ENCODE measurements around the gene PTTG1IP2.

PTTG1IP2 gene

DNA sequence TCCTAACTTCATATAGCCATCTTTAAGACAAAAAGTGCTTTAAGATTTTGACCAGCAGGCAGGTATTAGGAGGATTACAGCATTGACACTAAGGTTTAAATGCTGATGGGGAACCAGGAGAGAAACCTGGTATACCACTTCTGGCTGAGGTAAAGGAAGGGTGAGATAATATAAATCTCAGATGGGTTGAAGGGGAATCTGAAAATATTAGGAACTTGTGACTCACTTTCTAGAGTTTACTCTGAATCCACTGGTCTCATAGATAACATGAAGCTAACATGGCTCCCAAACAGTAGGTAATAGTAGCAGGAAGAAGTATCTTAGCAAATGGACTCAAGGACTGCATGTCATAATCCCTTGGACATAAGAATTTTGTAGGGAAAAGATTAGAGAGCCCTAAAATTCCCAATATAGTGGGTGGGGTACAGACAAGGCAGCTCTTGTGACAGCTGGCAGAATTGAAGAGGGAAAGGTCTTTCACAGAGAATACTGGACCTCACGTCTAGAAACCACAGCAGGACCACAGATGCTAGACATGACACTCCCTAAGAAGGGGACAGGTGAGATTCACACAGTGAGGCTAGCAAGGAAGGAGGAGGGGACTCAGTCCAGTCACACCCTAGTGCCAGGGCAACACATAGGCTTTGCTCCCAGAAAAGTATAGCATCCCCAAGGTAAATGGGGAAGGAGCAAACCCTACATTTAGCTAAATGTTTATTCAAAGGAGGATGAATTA lies 3.5 kb downstream of the PTTG1IP2 start:
- TF ChIP-seq MYC (IDR thresholded peaks at IDR 0.05; ENCODE audit: low read depth, low read length) (no peak), POLR2A (IDR thresholded peaks at IDR 0.05; ENCODE audit: extremely low read depth, insufficient read length) (no peak), MAX (IDR thresholded peaks at IDR 0.05; ENCODE audit: low read depth, low read length) (no peak), CTCF (IDR thresholded peaks at IDR 0.05; ENCODE audit: low read depth, low read length) (no peak)
- no peak for DNase-seq (ENCODE audit: low read depth)
- no peak overlapping the region for H3K4me3 ChIP-seq (ENCODE audit: low read depth, low read length)

DNA sequence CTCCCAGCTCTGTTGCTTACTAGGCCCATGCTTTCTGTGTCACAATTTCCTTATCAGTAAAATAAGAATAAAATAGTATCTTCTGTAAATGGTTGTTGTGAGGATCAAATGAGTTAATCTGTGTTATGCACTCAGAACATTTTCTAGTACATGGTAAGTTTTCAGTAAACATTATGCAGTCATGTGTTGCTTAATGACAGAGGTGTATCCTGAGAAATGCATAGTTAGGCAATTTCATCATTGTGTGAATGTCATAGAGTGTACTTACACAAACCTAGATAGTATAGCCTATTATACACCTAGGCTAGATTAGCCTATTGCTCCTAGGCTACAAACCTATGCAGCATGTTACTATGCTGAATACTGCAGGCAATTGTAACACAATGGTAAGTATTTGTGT lies 4.4 kb downstream of the PTTG1IP2 start:
- DNase-seq (ENCODE audit: low read depth) = no peak
- TF ChIP-seq MYC (IDR thresholded peaks at IDR 0.05; ENCODE audit: low read depth, low read length) = no peak
- no peak for TF ChIP-seq MAX (IDR thresholded peaks at IDR 0.05; ENCODE audit: low read depth, low read length)
- no peak for TF ChIP-seq CTCF (IDR thresholded peaks at IDR 0.05; ENCODE audit: low read depth, low read length)
- TF ChIP-seq POLR2A (IDR thresholded peaks at IDR 0.05; ENCODE audit: extremely low read depth, insufficient read length) = no peak
- no peak overlapping the region for H3K4me3 ChIP-seq (ENCODE audit: low read depth, low read length)

DNA sequence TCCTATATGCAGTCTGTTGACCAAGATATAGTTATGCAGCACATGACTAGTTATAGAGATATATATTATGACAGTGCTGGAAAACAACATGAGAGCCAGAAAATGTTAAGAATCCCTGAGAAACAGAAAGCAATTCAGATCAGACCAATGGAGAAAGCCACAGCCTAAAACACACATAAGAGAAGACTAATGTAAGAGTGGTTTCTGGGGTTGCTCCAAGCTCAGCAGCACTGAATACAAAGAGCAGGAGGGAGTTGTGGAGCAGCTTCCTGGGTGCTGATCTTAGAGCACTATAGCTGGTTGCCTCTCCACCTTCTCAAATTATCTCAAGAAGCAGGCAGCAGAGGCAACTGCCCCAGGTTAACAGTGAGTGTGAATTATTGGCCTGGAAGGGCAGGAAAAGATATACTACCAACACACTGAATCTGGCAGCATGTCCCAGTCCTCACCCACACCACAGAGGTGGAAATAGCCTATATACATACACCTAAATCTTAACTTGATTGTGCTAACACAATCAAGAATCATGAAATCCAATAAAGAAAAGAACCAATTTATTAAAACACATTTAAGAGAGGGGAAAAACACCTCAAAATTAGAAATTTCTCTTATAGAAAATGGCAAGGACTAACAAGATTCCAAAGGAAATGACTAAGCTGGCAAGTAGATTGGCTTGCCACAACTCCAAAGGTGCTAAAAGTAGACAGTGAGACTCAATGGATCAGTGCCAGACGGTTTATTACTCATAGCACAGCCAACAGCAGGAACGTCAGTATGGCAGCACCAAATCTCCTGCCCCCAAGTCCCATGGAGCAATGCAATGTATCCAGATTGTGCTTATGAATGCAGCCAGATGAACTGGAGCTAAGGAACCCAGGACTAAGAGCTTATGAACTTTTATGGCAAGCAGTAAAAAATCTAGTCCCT lies 5.1 kb downstream of the PTTG1IP2 start:
- no peak for DNase-seq (ENCODE audit: low read depth)
- no peak for TF ChIP-seq MYC (IDR thresholded peaks at IDR 0.05; ENCODE audit: low read depth, low read length)
- no peak for TF ChIP-seq CTCF (IDR thresholded peaks at IDR 0.05; ENCODE audit: low read depth, low read length)
- no peak for TF ChIP-seq POLR2A (IDR thresholded peaks at IDR 0.05; ENCODE audit: extremely low read depth, insufficient read length)
- TF ChIP-seq MAX (IDR thresholded peaks at IDR 0.05; ENCODE audit: low read depth, low read length) = no peak
- no peak overlapping the region for H3K4me3 ChIP-seq (ENCODE audit: low read depth, low read length)

DNA sequence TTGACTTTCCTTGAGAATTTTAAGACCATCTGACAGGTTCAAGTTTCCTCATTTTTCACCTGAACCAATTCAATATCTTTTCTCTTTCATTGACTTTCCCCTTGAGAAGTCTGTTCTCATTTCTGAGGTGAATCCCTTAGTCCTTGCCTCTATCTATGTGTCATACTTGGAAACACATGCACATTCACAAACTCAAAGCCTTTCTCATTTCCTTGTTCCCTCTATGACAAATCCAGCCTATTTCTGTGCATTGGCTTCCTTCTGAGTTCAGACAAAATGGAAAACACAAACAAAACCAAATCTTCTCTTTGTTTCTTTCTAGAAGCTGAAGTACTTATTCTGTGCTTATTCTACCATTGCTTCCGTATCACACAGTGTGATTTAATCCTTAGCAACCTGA lies 13.8 kb downstream of the PTTG1IP2 start:
- no peak overlapping the region for H3K4me3 ChIP-seq (ENCODE audit: low read depth, low read length)
- DNase-seq (ENCODE audit: low read depth) = no peak
- TF ChIP-seq CTCF (IDR thresholded peaks at IDR 0.05; ENCODE audit: low read depth, low read length) = no peak
- no peak for TF ChIP-seq POLR2A (IDR thresholded peaks at IDR 0.05; ENCODE audit: extremely low read depth, insufficient read length)
- TF ChIP-seq MYC (IDR thresholded peaks at IDR 0.05; ENCODE audit: low read depth, low read length) = no peak
- TF ChIP-seq MAX (IDR thresholded peaks at IDR 0.05; ENCODE audit: low read depth, low read length) = no peak

DNA sequence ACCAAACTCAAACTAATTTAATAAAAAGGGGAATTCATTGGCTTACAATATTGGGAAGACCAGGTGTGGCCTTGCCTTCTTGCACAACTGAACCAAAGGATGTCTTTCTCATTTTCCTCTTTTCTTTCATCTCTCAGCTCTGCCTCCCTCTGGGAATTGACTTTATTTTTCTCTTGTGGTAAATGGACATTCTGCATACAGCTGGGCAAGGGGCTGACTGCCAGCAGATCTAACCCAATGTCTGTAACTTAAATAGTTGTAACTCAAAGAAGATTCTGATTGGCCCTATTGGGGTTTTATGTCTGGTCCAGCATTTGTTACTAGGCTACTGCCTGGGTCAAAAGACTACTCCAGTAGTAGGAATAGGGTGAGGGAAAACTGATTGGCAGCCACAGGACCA lies 15.3 kb downstream of the PTTG1IP2 start:
- DNase-seq (ENCODE audit: low read depth) = no peak
- no peak overlapping the region for H3K4me3 ChIP-seq (ENCODE audit: low read depth, low read length)
- TF ChIP-seq MAX (IDR thresholded peaks at IDR 0.05; ENCODE audit: low read depth, low read length) (no peak), POLR2A (IDR thresholded peaks at IDR 0.05; ENCODE audit: extremely low read depth, insufficient read length) (no peak), MYC (IDR thresholded peaks at IDR 0.05; ENCODE audit: low read depth, low read length) (no peak), CTCF (IDR thresholded peaks at IDR 0.05; ENCODE audit: low read depth, low read length) (no peak)

All from NB4 (cell line).